Gastrocnemius medialis (tissue), 4 donors: Measurements from ENCODE around the gene OR10Z1.

Experiments used
- POLR2A ChIP-seq, 2 donors: fragments of 450-650 bp; IDR thresholded peaks; one replicate each; pipeline ENCODE4 v1.6.1; 2017; ENCODE audit warnings: antibody characterized with exemption in 2 of 2, mild to moderate bottlenecking in 2 of 2, moderate library complexity in 2 of 2
- TF ChIP-seq, protein P1 (sequence below), 5 experiments: fragments of 450-650 bp in 3 of 5; fragments of 200-600 bp in 2 of 5; sonication (generic) in 2 of 5; IDR thresholded peaks in 4 of 5; conservative IDR thresholded peaks in 1 of 5; 1 replicate in 4 of 5; 2 replicates in 1 of 5; pipeline ENCODE4 v1.5.1; 2016 to 2019; ENCODE audit warnings: antibody characterized with exemption in 5 of 5, mild to moderate bottlenecking in 3 of 5, moderate library complexity in 3 of 5

DNA sequence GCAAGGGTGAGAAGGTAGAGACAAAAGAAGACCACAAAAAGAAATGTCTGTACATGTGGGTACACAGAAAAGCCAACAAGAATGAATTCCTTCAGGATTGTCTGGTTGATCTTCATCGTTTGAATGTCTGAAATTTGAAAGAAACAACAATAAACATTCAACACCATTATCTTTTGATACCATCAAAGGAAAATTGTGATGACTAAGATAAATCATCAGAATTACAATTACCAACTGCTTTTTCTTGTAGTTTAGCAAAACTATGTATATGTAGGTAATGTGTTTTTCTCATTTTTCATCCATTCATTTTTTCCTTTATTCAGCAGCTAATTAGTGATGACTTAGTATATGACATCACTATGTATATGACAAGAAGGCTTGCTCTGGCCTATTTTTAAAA lies 25.3 kb upstream of the OR10Z1 start, which contains the start of gene OR10X1:
- TF ChIP-seq, protein P1, sequence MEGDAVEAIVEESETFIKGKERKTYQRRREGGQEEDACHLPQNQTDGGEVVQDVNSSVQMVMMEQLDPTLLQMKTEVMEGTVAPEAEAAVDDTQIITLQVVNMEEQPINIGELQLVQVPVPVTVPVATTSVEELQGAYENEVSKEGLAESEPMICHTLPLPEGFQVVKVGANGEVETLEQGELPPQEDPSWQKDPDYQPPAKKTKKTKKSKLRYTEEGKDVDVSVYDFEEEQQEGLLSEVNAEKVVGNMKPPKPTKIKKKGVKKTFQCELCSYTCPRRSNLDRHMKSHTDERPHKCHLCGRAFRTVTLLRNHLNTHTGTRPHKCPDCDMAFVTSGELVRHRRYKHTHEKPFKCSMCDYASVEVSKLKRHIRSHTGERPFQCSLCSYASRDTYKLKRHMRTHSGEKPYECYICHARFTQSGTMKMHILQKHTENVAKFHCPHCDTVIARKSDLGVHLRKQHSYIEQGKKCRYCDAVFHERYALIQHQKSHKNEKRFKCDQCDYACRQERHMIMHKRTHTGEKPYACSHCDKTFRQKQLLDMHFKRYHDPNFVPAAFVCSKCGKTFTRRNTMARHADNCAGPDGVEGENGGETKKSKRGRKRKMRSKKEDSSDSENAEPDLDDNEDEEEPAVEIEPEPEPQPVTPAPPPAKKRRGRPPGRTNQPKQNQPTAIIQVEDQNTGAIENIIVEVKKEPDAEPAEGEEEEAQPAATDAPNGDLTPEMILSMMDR (IDR thresholded peaks at IDR 0.05 in 4 of 5, conservative IDR thresholded peaks at IDR 0.05 in 1 of 5), result no peak
- TF ChIP-seq POLR2A (IDR thresholded peaks at IDR 0.05), result no peak
